GM12874 (cell line): Measurements from ENCODE around the gene PTPN13.

Experiments used
- CTCF ChIP-seq: IDR thresholded peaks from 2 replicates; pipeline ENCODE4 v1.5.1; 2011; ENCODE audit warnings: low read depth, mild to moderate bottlenecking, control low read depth, low read length, moderate library complexity; ENCODE audit not compliant: insufficient read depth

The PTPN13 gene

GRCh38 chr4:86608757-86609375 is 14.8 kb downstream of the PTPN13 start:
- no peak for TF ChIP-seq CTCF

GRCh38 chr4:86611757-86612156 is 17.6 kb downstream of the PTPN13 start:
- no peak for TF ChIP-seq CTCF

- TF ChIP-seq CTCF = no peak
Measured at GRCh38 chr4:86613734-86614133, 19.6 kb downstream of the PTPN13 start.

- no peak for TF ChIP-seq CTCF
Measured at GRCh38 chr4:86614865-86615264, 20.8 kb downstream of the PTPN13 start.

- TF ChIP-seq CTCF = no peak
Measured at GRCh38 chr4:86615501-86615900, 21.4 kb downstream of the PTPN13 start.

- no peak for TF ChIP-seq CTCF
Measured at GRCh38 chr4:86619656-86620055, 25.5 kb downstream of the PTPN13 start.

- TF ChIP-seq CTCF = no peak
Measured at GRCh38 chr4:86621435-86621834, 27.3 kb downstream of the PTPN13 start.
